Neuronal stem cell (in vitro differentiated cells): ENCODE results near the gene ASPRV1.

Experiments
- DNase-seq: peaks from one replicate; pipeline ENCODE4 v3.0.0-alpha.2; 2013; ENCODE audit warnings: low spot score
- H2AFZ ChIP-seq: one replicate; pipeline ENCODE4 v1.6.1; 2013; ENCODE audit warnings: mild to moderate bottlenecking, low read length, inconsistent platforms
- H2AK5ac ChIP-seq: 2 replicates; pipeline ENCODE4 v1.6.1; 2013; ENCODE audit warnings: low read depth, mild to moderate bottlenecking, inconsistent platforms, low read length, moderate library complexity, mixed read lengths
- H2BK120ac ChIP-seq: 2 replicates; pipeline ENCODE4 v1.6.1; 2013; ENCODE audit warnings: low read depth, mild to moderate bottlenecking, inconsistent platforms, low read length, moderate library complexity, mixed read lengths
- H2BK12ac ChIP-seq: one replicate; pipeline ENCODE4 v1.6.1; 2013; ENCODE audit warnings: low read length, inconsistent platforms
- H2BK15ac ChIP-seq: 2 replicates; pipeline ENCODE4 v1.6.1; 2013; ENCODE audit warnings: mild to moderate bottlenecking, low read length, inconsistent platforms, mixed read lengths
- H2BK5ac ChIP-seq: one replicate; pipeline ENCODE4 v1.6.1; 2013; ENCODE audit warnings: inconsistent platforms, mild to moderate bottlenecking, low read length, moderate library complexity
- H3K14ac ChIP-seq: one replicate; pipeline ENCODE4 v1.6.1; 2013; ENCODE audit warnings: low read length, inconsistent platforms
- H3K18ac ChIP-seq: 2 replicates; pipeline ENCODE4 v1.6.1; 2013; ENCODE audit warnings: low read length, inconsistent platforms
- H3K23ac ChIP-seq: 2 replicates; pipeline ENCODE4 v1.6.1; 2013; ENCODE audit warnings: low read depth, mild to moderate bottlenecking, mixed read lengths, low read length, inconsistent platforms; ENCODE audit not compliant: poor library complexity
- H3K27ac ChIP-seq: replicated peaks from 3 replicates; pipeline ENCODE4 v1.5.1; 2013; ENCODE audit warnings: low read length, inconsistent platforms
- H3K27me3 ChIP-seq, 3 experiments: 2 replicates each; pipeline ENCODE4 v1.6.1; 2013; ENCODE audit warnings: low read length in 3 of 3, mild to moderate bottlenecking in 2 of 3, inconsistent platforms in 1 of 3, low read depth in 1 of 3, mixed read lengths in 1 of 3, moderate library complexity in 1 of 3; ENCODE audit not compliant: control insufficient read depth in 3 of 3, insufficient read depth in 3 of 3
- H3K36me3 ChIP-seq, 2 donors: replicated peaks in 1 of 2; 2 replicates each; pipeline ENCODE4 v1.6.1; 2013; ENCODE audit warnings: low read length in 2 of 2; ENCODE audit not compliant: control insufficient read depth in 2 of 2, insufficient read depth in 2 of 2
- H3K4ac ChIP-seq: 2 replicates; pipeline ENCODE4 v1.6.1; 2013; ENCODE audit warnings: inconsistent platforms, mild to moderate bottlenecking, low read length, moderate library complexity
- H3K4me1 ChIP-seq, 2 donors: 1 replicate in 1 of 2; 2 replicates in 1 of 2; pipeline ENCODE4 v1.6.1; 2013; ENCODE audit warnings: low read length in 2 of 2, low read depth in 1 of 2; ENCODE audit not compliant: control insufficient read depth in 2 of 2, insufficient read depth in 1 of 2
- H3K4me2 ChIP-seq: one replicate; pipeline ENCODE4 v1.6.1; 2013; ENCODE audit warnings: mild to moderate bottlenecking, low read length, inconsistent platforms; ENCODE audit not compliant: insufficient read depth, poor library complexity, severe bottlenecking
- H3K4me3 ChIP-seq, 2 donors: 2 replicates each; pipeline ENCODE4 v1.5.1; 2013; ENCODE audit warnings: low read length in 2 of 2, mild to moderate bottlenecking in 2 of 2, inconsistent platforms in 1 of 2, moderate library complexity in 1 of 2
- H3K79me1 ChIP-seq: one replicate; pipeline ENCODE4 v1.6.1; 2013; ENCODE audit warnings: low read depth, mild to moderate bottlenecking, inconsistent platforms, low read length, moderate library complexity
- H3K9ac ChIP-seq: one replicate; pipeline ENCODE4 v1.6.1; 2013; ENCODE audit warnings: mild to moderate bottlenecking, low read depth, low read length, inconsistent platforms; ENCODE audit not compliant: poor library complexity
- H3K9me3 ChIP-seq, 2 donors: replicated peaks in 1 of 2; 2 replicates each; pipeline versions ENCODE3 to v1.6.1; 2013; ENCODE audit warnings: low read length in 2 of 2, mild to moderate bottlenecking in 2 of 2, inconsistent platforms in 1 of 2, low read depth in 1 of 2, mixed read lengths in 1 of 2, moderate library complexity in 1 of 2; ENCODE audit not compliant: control insufficient read depth in 2 of 2, insufficient read depth in 1 of 2
- H4K8ac ChIP-seq: one replicate; pipeline ENCODE4 v1.6.1; 2013; ENCODE audit warnings: low read depth, mild to moderate bottlenecking, inconsistent platforms, low read length, moderate library complexity
- H4K91ac ChIP-seq: one replicate; pipeline ENCODE4 v1.6.1; 2013; ENCODE audit warnings: low read length, low read depth, mild to moderate bottlenecking, inconsistent platforms; ENCODE audit not compliant: poor library complexity
- WGBS, 2 donors: extraction: QIAGEN DNeasy Blood & Tissue Kit; methylation state at CpG; one replicate each; pipeline ENCODE4 v1.1.7; 2013; ENCODE audit warnings: missing lambda C conversion rate in 2 of 2, mixed read lengths in 1 of 2; ENCODE audit not compliant: insufficient read length in 2 of 2, insufficient replicate concordance in 1 of 2; ENCODE audit errors: extremely low coverage in 2 of 2; 5-methylcytosine and 5-hydroxymethylcytosine counted together

The ASPRV1 gene

DNA sequence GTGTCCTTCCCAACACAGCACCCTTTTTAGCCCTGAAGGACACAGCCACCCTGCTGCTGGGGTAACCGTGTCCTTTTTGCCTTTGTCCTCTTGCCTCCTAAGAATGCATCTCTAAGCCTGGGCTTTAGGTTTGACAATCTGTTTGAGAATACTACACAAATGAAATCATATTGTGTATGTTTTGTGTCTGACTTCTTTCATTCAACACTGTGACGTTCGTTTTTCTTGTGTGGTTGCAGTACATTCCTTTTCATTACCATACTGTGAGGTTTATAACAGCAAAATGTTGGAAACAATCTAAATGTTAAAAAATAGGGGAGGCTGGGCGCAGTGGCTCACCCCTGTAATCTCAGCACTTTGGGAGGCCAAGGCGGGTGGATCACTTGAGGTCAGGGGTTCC, 11.2 kb downstream of the ASPRV1 start:
- no peak overlapping the region for H3K4me3 ChIP-seq
- H4K8ac ChIP-seq: no peak overlapping the region
- no peaks in the 10 kb centered on the region for H3K79me1 ChIP-seq
- H3K14ac ChIP-seq: no peak overlapping the region
- no peaks in the 10 kb centered on the region for H3K9me3 ChIP-seq
- no peak overlapping the region for H2BK12ac ChIP-seq
- H3K4ac ChIP-seq: no peak overlapping the region
- H2AK5ac ChIP-seq: no peak overlapping the region
- no CpG with 5 or more reads among the region's 5 CpGs for WGBS, 2 donors
- H3K9ac ChIP-seq: no peak overlapping the region
- no peak overlapping the region for H2BK120ac ChIP-seq
- H2BK15ac ChIP-seq: no peak overlapping the region
- H2AFZ ChIP-seq: no peak overlapping the region
- no peaks in the 10 kb centered on the region for H3K36me3 ChIP-seq
- H3K27ac ChIP-seq: no peak overlapping the region
- H2BK5ac ChIP-seq: no peak overlapping the region
- H3K27me3 ChIP-seq: no peaks in the 10 kb centered on the region
- no peak for DNase-seq
- H3K18ac ChIP-seq: no peak overlapping the region
- no peak overlapping the region for H3K23ac ChIP-seq
- H3K4me1 ChIP-seq: peaks cover 0 to 7% of the 10 kb centered on the region in 2 donors
- no peak overlapping the region for H3K4me2 ChIP-seq
- H4K91ac ChIP-seq: no peak overlapping the region

DNA sequence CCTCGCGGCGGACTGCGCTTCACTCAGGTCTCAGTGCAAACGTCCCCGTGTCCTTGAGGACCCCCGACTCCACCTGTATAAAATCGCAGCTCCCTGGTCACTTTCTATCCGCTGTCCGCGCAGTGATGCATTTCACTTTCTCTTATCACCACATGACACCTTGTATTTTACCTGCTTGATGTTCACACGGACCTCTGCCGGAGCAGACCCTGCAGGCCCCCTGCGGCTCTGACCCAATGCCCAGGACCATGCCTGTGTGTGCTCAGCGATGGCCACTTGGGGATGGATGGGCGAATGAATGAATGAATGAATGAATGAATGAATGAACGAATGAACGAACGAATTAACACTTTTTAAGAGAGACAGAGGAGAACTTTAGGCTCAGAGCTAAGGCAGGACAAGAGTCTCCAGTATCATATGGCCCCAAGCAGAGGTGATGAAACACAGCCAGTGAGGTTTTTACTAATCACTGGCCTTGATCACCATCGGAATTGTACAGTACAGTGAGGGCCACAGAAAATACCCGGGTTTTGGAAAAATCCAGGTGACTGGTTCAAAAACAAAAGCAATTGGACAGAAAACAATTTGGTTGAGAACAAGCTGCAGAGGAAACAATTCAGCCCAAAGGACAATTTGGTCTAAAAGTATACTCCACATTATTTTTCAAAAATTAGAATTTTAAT, 12.3 kb downstream of the ASPRV1 start:
- Histone ChIP-seq H3K4me1 (peaks cover 0 to 7% of the 10 kb centered on the region in 2 donors), H2BK15ac (no peak overlapping the region), H2BK12ac (no peak overlapping the region), H4K91ac (no peak overlapping the region), H3K14ac (no peak overlapping the region), H3K4me2 (no peak overlapping the region), H3K9ac (no peak overlapping the region), H3K9me3 (no peaks in the 10 kb centered on the region), H2BK5ac (no peak overlapping the region), H3K4ac (no peak overlapping the region), H3K36me3 (no peaks in the 10 kb centered on the region), H3K23ac (no peak overlapping the region), H2AK5ac (no peak overlapping the region), H3K27ac (no peak overlapping the region), H3K4me3 (no peak overlapping the region), H3K18ac (no peak overlapping the region), H2AFZ (no peak overlapping the region), H2BK120ac (no peak overlapping the region), H4K8ac (no peak overlapping the region), H3K79me1 (no peaks in the 10 kb centered on the region), H3K27me3 (no peaks in the 10 kb centered on the region)
- DNase-seq: no peak
- no CpG with 5 or more reads among the region's 21 CpGs for WGBS, 2 donors

DNA sequence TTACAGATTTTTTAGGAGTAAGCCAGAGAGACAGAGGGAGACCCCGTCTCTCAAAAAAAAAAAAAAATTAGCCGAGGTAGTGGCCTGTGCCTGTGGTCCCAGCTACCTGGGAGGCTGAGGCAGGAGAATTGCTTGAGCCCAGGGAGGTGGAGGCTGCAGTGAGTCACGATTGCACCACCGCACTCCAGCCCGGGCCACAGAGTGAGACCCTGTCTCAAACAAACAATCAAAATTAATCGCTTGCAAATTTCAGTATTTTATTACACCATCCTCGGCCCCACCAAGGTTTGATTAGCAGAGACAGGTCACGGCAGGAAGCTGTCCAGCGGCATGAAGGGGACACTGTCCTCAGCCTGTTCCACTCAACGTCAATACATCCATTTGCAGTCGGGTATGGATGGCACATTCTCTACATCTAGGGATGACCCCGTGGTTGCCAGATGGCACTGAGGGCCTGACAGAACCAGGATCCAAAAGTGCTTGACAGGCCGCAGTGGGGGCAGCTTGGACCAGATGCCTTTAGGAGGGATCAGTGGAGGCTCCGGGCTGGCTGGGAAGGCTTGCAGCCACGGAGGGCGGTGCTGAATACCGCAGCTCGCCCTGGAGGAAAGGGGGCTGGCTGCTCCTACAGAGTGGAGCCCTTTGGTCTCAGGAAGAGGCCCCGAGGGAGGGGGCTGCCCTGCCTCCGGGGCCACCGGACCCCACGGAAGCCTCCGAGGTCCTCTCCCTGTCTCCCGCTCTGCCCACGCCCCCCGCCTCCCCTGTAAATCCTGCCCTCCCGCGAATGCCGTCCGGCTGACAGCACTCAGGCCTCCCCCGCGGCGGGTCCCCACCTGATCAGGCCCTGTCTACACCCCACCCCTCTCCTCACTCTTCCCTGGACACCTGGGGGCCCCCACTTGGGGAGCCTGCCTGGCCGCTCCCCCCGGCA, 13.1 kb downstream of the ASPRV1 start:
- Histone ChIP-seq H3K9ac (no peak overlapping the region), H3K36me3 (no peaks in the 10 kb centered on the region), H3K23ac (peak overlapping the region; percentile 10), H3K18ac (peak overlapping the region; percentile 76), H3K27me3 (no peaks in the 10 kb centered on the region), H4K8ac (no peak overlapping the region), H2BK5ac (no peak overlapping the region), H3K27ac (no peak overlapping the region), H2BK120ac (no peak overlapping the region), H3K79me1 (no peaks in the 10 kb centered on the region), H3K14ac (no peak overlapping the region), H4K91ac (no peak overlapping the region), H3K9me3 (peaks cover 0 to under 1% of the 10 kb centered on the region in 2 donors), H2BK15ac (no peak overlapping the region), H2AFZ (peak overlapping the region; percentile 23), H3K4me2 (no peak overlapping the region), H2BK12ac (no peak overlapping the region), H3K4me3 (no peak overlapping the region), H3K4me1 (peaks cover 0 to 9% of the 10 kb centered on the region in 2 donors), H3K4ac (no peak overlapping the region), H2AK5ac (peak overlapping the region; percentile 18)
- WGBS, 2 donors: no CpG with 5 or more reads among the region's 35 CpGs
- no peak for DNase-seq

- no peak overlapping the region for H2BK5ac ChIP-seq
- H3K27ac ChIP-seq: no peak overlapping the region
- no peak overlapping the region for H2BK15ac ChIP-seq
- no peak for DNase-seq
- no peak overlapping the region for H2BK120ac ChIP-seq
- H4K91ac ChIP-seq: no peak overlapping the region
- no peaks in the 10 kb centered on the region for H3K27me3 ChIP-seq
- no peak overlapping the region for H2AK5ac ChIP-seq
- peaks cover 0 to 3% of the 10 kb centered on the region in 2 donors for H3K36me3 ChIP-seq
- no CpG with 5 or more reads among the region's 4 CpGs for WGBS, 2 donors
- no peak overlapping the region for H2AFZ ChIP-seq
- no peak overlapping the region for H3K18ac ChIP-seq
- H3K79me1 ChIP-seq: no peaks in the 10 kb centered on the region
- no peak overlapping the region for H2BK12ac ChIP-seq
- H3K4me1 ChIP-seq: peaks cover 0 to 11% of the 10 kb centered on the region in 2 donors
- no peak overlapping the region for H4K8ac ChIP-seq
- no peak overlapping the region for H3K23ac ChIP-seq
- H3K4me2 ChIP-seq: no peak overlapping the region
- no peak overlapping the region for H3K4ac ChIP-seq
- no peak overlapping the region for H3K4me3 ChIP-seq
- H3K9me3 ChIP-seq: peaks cover 0 to 1% of the 10 kb centered on the region in 2 donors
- no peak overlapping the region for H3K14ac ChIP-seq
- H3K9ac ChIP-seq: no peak overlapping the region
Observed at GRCh38 chr2:69947325-69947931, 14.0 kb downstream of the ASPRV1 start.
